Suppressor macrophage treated with lipopolysaccharide for 4 hours (primary cell): ENCODE measurements around the gene ZNF746.

ENCODE experiments used
- DNase-seq: peaks from one replicate; pipeline ENCODE4 v3.0.0-alpha.2; 2020

Gene ZNF746

GRCh38 chr7:149489391-149490024, 8.1 kb downstream of the ZNF746 start:
- DNase-seq: no peak

GRCh38 chr7:149479568-149479967, 18.0 kb downstream of the ZNF746 start:
- DNase-seq: no peak

- DNase-seq: no peak
Measured at GRCh38 chr7:149478754-149479153, 18.9 kb downstream of the ZNF746 start.

DNA sequence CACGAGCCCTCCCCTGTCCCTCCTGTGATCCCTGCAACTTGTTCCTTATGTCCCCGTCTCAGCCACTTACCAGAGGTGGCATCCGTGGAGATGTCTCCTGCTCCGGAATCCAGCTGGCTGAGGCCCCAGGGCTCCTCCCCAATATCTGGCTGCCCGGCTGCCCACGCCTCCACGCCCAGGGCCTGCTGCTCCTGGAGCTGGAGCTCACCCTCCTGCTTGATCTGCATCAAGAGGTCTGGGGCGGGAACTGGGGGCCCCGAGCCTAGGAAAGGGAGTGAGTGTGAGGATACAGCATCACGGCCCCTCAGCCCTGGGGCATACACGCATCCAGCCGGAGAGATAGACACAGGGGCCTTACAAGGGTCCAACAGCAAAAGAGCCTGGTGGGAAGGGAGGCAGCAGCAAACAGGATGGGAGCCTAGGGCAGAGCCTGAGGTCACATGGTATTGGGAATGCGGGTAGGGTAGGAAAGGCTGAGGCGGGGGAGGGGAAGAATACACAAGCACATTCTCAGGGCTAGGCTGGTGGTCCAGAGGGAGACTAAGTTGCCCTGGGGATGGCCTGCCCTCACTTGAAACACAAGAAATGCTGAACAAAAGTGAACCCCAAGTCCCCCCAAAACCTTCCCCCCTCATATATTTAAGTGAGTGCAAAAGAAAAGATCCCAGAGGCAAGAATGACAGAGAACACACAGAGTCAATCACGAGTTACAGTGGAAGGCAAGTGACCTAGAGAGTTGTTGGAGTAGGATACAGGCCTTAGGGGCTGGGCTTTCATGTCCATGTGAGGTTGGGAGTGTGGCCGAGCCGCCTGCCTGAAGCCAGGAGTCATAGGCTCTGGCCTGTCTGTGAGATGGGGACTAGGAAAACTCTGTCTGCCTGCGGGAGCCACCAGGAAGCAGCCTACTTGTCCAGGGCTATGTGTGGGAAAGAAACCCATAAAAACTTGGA, 19.8 kb downstream of the ZNF746 start:
- no peak for DNase-seq

GRCh38 chr7:149476791-149477190, 20.8 kb downstream of the ZNF746 start:
- DNase-seq: no peak

DNA sequence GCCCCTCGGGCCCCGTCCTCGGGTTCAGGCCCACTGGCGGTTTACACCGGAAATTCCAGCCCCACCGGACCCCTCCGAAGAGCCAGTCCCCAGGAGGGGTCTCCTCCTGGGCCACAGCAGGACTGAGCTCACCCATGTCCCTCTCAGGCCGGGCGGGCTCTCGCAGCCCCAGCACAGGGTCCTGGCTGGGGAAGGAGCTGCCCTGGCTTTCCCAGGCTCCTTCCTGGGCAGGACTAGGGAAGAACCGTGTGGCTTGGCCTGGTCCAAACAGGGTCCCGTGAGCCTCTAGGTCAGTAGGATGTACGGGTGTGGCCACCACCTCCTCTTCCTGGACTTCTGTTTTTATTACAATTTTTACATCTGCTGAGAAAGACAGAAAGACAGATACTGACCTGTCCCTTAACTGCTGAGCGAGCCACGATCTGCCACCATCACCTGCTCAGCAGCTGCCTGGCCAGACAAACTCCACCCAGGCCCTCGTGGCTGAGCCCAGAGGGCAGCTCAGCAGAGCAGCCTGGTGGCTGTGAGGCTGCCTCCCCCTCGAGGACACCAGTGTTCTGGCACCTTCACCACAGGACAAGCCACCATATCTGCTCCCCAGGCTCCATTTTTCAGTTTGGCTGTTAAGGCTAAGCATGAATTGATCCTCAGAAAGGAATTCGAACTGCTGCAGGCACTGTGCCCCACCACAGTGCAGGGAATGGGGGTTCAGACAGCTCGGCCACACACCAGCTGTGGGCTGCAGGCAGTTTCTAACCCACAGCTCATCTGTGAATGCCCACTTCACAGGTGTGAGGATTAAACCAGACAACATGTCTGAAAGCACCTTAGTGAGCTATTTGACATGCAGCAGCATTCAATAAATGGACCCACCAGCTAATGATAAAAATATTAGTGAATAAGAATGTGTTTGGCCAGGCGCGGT, 22.2 kb downstream of the ZNF746 start:
- DNase-seq: no peak

DNA sequence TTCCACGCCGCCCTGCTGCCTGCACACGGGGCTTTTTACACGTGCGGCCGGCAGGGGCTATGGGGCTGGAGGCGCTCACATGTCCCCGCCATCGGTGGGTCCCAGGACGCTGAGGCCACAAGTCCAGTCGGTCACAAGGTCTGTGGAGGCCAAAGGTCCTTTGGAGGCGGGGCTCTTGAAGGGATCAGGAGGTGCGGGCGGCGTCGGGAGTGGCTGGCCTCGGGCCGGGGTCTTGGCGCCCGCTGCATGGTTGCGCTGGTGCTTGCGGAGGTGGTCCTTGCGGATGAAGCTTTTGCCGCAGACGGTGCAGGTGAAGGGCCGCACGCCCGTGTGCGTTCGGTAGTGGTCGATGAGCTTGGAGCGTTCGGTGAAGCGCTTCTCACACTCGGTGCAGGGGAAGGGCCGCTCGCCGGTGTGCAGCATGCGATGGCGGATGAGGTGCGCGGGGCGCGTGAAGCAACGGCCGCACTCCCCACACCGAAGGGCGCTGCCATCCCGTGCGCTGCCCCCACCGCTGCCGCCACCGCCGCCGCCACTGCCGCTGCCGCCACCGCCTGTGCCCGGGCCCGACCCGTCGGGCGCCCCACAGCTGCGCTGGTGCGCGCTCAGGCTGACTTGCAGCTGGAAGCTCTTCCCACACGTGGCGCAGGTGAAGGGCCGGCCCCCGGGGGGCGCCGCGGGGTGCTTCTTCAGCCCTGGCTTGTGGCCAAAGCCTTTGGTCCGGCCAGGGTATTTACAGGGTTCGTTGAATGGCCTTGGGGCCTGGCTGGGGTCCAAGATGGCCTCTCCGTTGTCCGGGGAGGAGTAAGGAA, 23.1 kb downstream of the ZNF746 start:
- no peak for DNase-seq

GRCh38 chr7:149473251-149473650, 24.4 kb downstream of the ZNF746 start:
- no peak for DNase-seq

DNA sequence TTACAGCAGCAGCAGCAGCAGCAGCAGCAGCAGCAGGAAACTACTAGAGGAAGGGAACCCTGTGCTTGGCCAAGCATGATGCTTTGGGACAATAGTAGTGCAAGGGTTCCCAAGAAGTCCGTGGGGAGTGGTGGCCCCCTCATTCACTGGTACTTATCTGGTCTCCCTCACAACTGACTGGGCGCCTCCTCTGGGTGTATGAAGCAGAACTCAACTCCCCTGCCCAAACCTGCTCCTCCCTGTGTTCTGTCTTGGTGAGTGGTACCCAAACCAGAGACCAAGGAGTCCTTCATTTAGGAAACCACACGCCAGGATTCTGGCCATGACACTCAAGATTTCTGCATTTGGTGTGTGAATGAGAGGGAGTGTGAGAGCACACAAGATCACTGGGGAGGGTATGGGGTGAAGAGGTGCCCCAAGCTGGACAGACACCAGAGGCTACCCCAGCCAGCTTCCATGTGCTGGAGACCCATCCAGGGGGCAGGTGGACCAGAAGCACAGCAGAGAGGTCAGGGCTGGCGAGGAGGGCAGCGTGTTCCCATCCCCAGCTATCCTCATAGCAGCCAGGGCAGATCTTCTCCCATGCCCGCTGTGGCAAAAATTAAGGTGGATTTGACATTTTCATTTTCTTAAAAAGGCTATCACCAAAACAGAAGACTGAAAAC, 26.2 kb downstream of the ZNF746 start:
- no peak for DNase-seq

- DNase-seq: no peak
Measured at GRCh38 chr7:149469806-149470205, 27.8 kb downstream of the ZNF746 start.

GRCh38 chr7:149468208-149468607, 29.4 kb downstream of the ZNF746 start:
- DNase-seq: no peak

DNA sequence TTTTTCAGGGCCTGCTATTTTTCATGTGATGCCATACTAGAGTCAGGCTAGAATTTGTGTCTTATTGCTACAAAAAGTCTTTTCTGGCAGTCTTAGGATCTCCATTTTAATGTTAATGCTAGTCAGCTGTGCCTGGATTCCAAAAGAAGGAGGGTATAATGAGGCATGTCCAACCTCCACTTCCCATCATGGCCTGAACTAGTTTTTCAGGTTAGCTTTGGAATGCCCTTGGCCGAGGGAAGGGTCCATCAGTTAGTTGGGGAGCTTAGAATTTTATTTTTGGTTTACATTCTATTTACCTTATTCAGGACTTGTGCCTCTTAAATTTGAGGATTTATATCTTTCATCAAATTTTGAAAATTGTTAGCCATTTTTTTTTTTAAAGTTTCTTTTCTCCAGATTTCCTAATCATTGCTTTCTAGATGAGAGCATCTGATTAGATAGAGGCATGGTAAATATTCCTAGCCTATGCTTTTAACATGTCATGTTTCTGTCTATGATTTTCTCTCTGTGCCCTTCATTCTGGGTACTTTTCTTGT, 30.2 kb downstream of the ZNF746 start:
- DNase-seq: no peak

GRCh38 chr7:149466364-149466763, 31.2 kb downstream of the ZNF746 start:
- no peak for DNase-seq

- no peak for DNase-seq
Measured at GRCh38 chr7:149463500-149464161, 34.0 kb downstream of the ZNF746 start.

GRCh38 chr7:149462101-149462520, 35.5 kb downstream of the ZNF746 start:
- DNase-seq: no peak

DNA sequence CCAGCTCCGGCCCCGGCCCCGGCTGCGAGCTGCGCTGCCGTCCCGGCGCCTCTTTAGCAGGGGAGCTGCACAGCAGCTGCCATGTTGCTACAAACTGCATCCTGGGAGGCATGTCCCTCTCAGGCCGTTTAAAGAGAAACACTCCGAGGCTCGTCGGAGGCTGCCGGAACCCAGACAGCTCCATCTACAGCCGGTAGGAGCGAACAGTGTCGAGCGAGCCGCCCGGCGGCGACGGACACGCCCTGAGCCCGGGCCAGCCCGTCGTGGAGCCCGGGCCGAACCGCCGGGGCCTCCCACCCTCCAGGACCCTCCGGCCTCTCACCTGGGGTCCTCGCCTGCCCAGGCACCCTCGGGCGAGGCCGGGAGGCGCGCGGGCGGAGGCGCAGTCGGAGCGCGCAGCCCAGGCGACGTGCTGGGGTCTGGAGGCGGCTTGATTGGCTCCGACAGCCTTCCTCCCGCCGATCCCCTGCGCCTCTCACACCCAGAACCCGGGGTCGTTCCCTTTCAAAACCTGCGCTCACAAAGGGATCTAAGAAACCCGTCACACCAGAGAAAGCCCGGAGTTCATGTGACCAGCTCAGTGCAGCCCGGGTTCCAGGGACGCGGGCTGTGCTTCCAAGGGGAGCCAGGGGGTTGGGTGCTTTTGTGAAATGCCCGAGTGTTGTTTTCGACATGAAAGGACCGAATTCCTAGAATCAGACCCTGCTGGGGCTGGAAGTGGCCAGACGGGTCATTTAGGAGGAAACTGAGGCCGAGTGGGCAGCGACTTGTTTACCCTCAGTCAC, 36.9 kb downstream of the ZNF746 start, which contains the start of gene ZNF777:
TSS of gene ZNF777 (minus strand) at position 570 of the 785 bp plus-strand sequence. CDS start 5,040 bp downstream, outside the sequence.
- DNase-seq: peak; percentile 89

GRCh38 chr7:149459540-149460452, 37.8 kb downstream of the ZNF746 start:
- peak; percentile 35 for DNase-seq

GRCh38 chr7:149459201-149459539, 38.4 kb downstream of the ZNF746 start:
- no peak for DNase-seq

- no peak for DNase-seq
Measured at GRCh38 chr7:149458235-149458634, 39.4 kb downstream of the ZNF746 start.
